GM23248 (cell line): ENCODE results near the gene HIF1AN. TPM values are rescaled to one million over a fixed set of nuclear protein-coding genes. Genes with fewer than 3 reads are reported as not detected.
A peak's percentile ranks its signal among the peaks of the same experiment; 100 is the strongest.
"Not testable (repeated sequence)": the region's sequence is repeated elsewhere in the genome, so short reads cannot be mapped to it uniquely, and the experiment has no call there.

Experiments
- DNase-seq: peaks from one replicate; pipeline ENCODE4 v3.0.0-alpha.2; 2015
- H2AFZ ChIP-seq: fragments of 200-600 bp; sonication (generic); 2 replicates; pipeline ENCODE4 v1.6.1; 2016; ENCODE audit warnings: antibody characterized with exemption
- H3F3A ChIP-seq: fragments of 200-600 bp; sonication (generic); 2 replicates; pipeline ENCODE4 v1.6.1; 2016; ENCODE audit warnings: mild to moderate bottlenecking, antibody characterized with exemption, mixed run types; ENCODE audit not compliant: insufficient read depth
- H3K27ac ChIP-seq: fragments of 200-600 bp; sonication (generic); 2 replicates; pipeline ENCODE4 v1.5.1; 2016; ENCODE audit warnings: mild to moderate bottlenecking
- H3K27me3 ChIP-seq: fragments of 200-600 bp; sonication (generic); replicated peaks from 2 replicates; pipeline ENCODE4 v1.6.1; 2016; ENCODE audit warnings: mild to moderate bottlenecking; ENCODE audit not compliant: insufficient read depth
- H3K36me3 ChIP-seq: fragments of 200-600 bp; sonication (generic); 2 replicates; pipeline ENCODE4 v1.6.1; 2016; ENCODE audit warnings: low read depth, mild to moderate bottlenecking
- H3K4me1 ChIP-seq: fragments of 200-600 bp; sonication (generic); 2 replicates; pipeline ENCODE4 v1.6.1; 2016; ENCODE audit warnings: mild to moderate bottlenecking; ENCODE audit not compliant: insufficient read depth
- H3K4me2 ChIP-seq: fragments of 200-600 bp; sonication (generic); one replicate; pipeline ENCODE4 v1.6.1; 2016; ENCODE audit warnings: mild to moderate bottlenecking; ENCODE audit not compliant: unreplicated experiment
- H3K4me3 ChIP-seq: fragments of 200-600 bp; sonication (generic); 2 replicates; pipeline ENCODE4 v1.5.1; 2016; ENCODE audit warnings: mild to moderate bottlenecking
- H3K79me2 ChIP-seq: fragments of 200-600 bp; sonication (generic); 2 replicates; pipeline ENCODE4 v1.6.1; 2016; ENCODE audit warnings: mild to moderate bottlenecking; ENCODE audit not compliant: insufficient read depth
- H3K9ac ChIP-seq: fragments of 200-600 bp; sonication (generic); 2 replicates; pipeline ENCODE4 v1.6.1; 2016; ENCODE audit warnings: mild to moderate bottlenecking
- H3K9me2 ChIP-seq: fragments of 200-600 bp; sonication (generic); 2 replicates; pipeline ENCODE4 v1.6.1; 2016; ENCODE audit warnings: mixed run types, mild to moderate bottlenecking, moderate library complexity; ENCODE audit not compliant: insufficient read depth
- H3K9me3 ChIP-seq: fragments of 200-600 bp; sonication (generic); one replicate; pipeline ENCODE4 v1.6.1; 2017; ENCODE audit warnings: low read depth
- H4K20me1 ChIP-seq: fragments of 200-600 bp; sonication (generic); 2 replicates; pipeline ENCODE4 v1.6.0; 2016; ENCODE audit not compliant: insufficient read depth
- EZH2 ChIP-seq: fragments of 200-600 bp; sonication (generic); IDR thresholded peaks from 2 replicates; pipeline ENCODE4 v1.6.1; 2018; ENCODE audit warnings: antibody characterized with exemption, mild to moderate bottlenecking; ENCODE audit not compliant: insufficient read depth, poor library complexity, severe bottlenecking
- EZH2phosphoT487 ChIP-seq: fragments of 200-600 bp; sonication (generic); IDR thresholded peaks from 2 replicates; pipeline ENCODE4 v1.6.1; 2018; ENCODE audit warnings: antibody characterized with exemption, moderate library complexity, mild to moderate bottlenecking, low read depth; ENCODE audit not compliant: insufficient read depth
- WGBS, 2 experiments: methylation state at CpG; one replicate each; pipeline ENCODE4 v1.1.6; 2015 to 2017; ENCODE audit warnings: low lambda C conversion rate in 2 of 2, low coverage in 1 of 2; ENCODE audit errors: missing lambda C conversion rate in 2 of 2; 5-methylcytosine and 5-hydroxymethylcytosine counted together
- in situ Hi-C: fragments of 300-500 bp; cut with MboI; formaldehyde crosslinking; loops from 2 replicates; pipeline ENCODE4 v1.15.0; 2020
- polyA plus RNA-seq: library from polyadenylated mRNA; unstranded; fragments of >200 nt; fragmentation: Nextera tagmentation; extraction: Ambion mirVana; gene quantifications from 2 replicates; pipeline ENCODE4 v1.2.1, GENCODE V29; 2016
- total RNA-seq: library from RNA; depleted of rRNA; stranded (reverse); fragments of >200 nt; shearing (Covaris generic); gene quantifications from 2 replicates; pipeline ENCODE4 v1.2.3, GENCODE V29; 2014

HIF1AN gene
- total and polyA plus RNA-seq, 2 experiments from 2014 or later = 9.8 to 35.2 TPM

GRCh38 chr10:100569687-100570481, 34.1 kb downstream of the HIF1AN start:
- H2AFZ ChIP-seq = no peak overlapping the region
- in situ Hi-C loops = no loop called here
- DNase-seq = no peak
- H3K9ac ChIP-seq = no peak overlapping the region
- no peaks in the 10 kb centered on the region for H3K9me2 ChIP-seq
- H3K4me2 ChIP-seq = no peak overlapping the region
- no peak overlapping the region for H3K4me3 ChIP-seq
- no peaks in the 10 kb centered on the region for H4K20me1 ChIP-seq
- H3K4me1 ChIP-seq = no peaks in the 10 kb centered on the region
- no peaks in the 10 kb centered on the region for H3K79me2 ChIP-seq
- H3F3A ChIP-seq = no peaks in the 10 kb centered on the region
- WGBS, 2 experiments = 6 to 7% methylated on average over 28 of the region's 28 CpGs
- H3K27me3 ChIP-seq = peaks cover 58% of the 10 kb centered on the region
- TF ChIP-seq EZH2 (peak; percentile 50), EZH2phosphoT487 (no peak)
- H3K9me3 ChIP-seq = no peaks in the 10 kb centered on the region
- H3K36me3 ChIP-seq = no peaks in the 10 kb centered on the region
- H3K27ac ChIP-seq = no peak overlapping the region

GRCh38 chr10:100570506-100570905, 34.8 kb downstream of the HIF1AN start:
- WGBS, 2 experiments = 49 to 51% methylated on average over 8 of the region's 8 CpGs
- in situ Hi-C loops = no loop called here
- H3K27me3 ChIP-seq = peaks cover 58% of the 10 kb centered on the region

GRCh38 chr10:100571084-100571856, 35.5 kb downstream of the HIF1AN start:
- WGBS, 2 experiments = 66 to 71% methylated on average over 24 of the region's 24 CpGs
- Histone ChIP-seq H3K36me3 (no peaks in the 10 kb centered on the region), H4K20me1 (no peaks in the 10 kb centered on the region), H3K79me2 (no peaks in the 10 kb centered on the region), H3K9ac (no peak overlapping the region), H3F3A (no peaks in the 10 kb centered on the region), H2AFZ (no peak overlapping the region), H3K4me3 (no peak overlapping the region), H3K27me3 (peaks cover 51% of the 10 kb centered on the region), H3K9me3 (no peaks in the 10 kb centered on the region), H3K9me2 (no peaks in the 10 kb centered on the region), H3K27ac (no peak overlapping the region), H3K4me2 (no peak overlapping the region), H3K4me1 (no peaks in the 10 kb centered on the region)
- in situ Hi-C loops = no loop called here
- TF ChIP-seq EZH2phosphoT487 (no peak), EZH2 (no peak)
- DNase-seq = no peak

More at GRCh38 chr10:100570506-100570905, 34.8 kb downstream of the HIF1AN start:
- H3K9ac ChIP-seq = no peak overlapping the region
- H4K20me1 ChIP-seq = no peaks in the 10 kb centered on the region
- no peaks in the 10 kb centered on the region for H3K9me2 ChIP-seq
- H3K9me3 ChIP-seq = no peaks in the 10 kb centered on the region
- H3K4me1 ChIP-seq = no peaks in the 10 kb centered on the region
- no peaks in the 10 kb centered on the region for H3K79me2 ChIP-seq
- TF ChIP-seq EZH2 (no peak), EZH2phosphoT487 (no peak)
- no peaks in the 10 kb centered on the region for H3K36me3 ChIP-seq
- H3K4me2 ChIP-seq = no peak overlapping the region
- DNase-seq = no peak
- H2AFZ ChIP-seq = no peak overlapping the region
- H3F3A ChIP-seq = no peaks in the 10 kb centered on the region
- H3K27ac ChIP-seq = no peak overlapping the region
- no peak overlapping the region for H3K4me3 ChIP-seq

- H3K27ac ChIP-seq, H2AFZ ChIP-seq, DNase-seq, H3K9me3 ChIP-seq, H3K4me2 ChIP-seq, H3K4me3 ChIP-seq, in situ Hi-C loops, H3K9me2 ChIP-seq, H3K9ac ChIP-seq, H4K20me1 ChIP-seq, H3F3A ChIP-seq, H3K36me3 ChIP-seq, H3K79me2 ChIP-seq, H3K4me1 ChIP-seq: not testable (repeated sequence)
- peaks cover 45% of the 10 kb centered on the region for H3K27me3 ChIP-seq
- 38 to 45% methylated on average over 7 of the region's 7 CpGs for WGBS, 2 experiments
Measured at GRCh38 chr10:100575146-100575545, 39.4 kb downstream of the HIF1AN start.
